HUES48 (cell line): ENCODE results near the gene TLK2.
"Not testable (repeated sequence)": the region's sequence is repeated elsewhere in the genome, so short reads cannot be mapped to it uniquely, and the experiment has no call there.

Experiments used
- H3K27ac ChIP-seq: one replicate; pipeline ENCODE4 v1.7.0; 2013; ENCODE audit warnings: low read depth, low read length, inconsistent platforms
- H3K27me3 ChIP-seq: 2 replicates; pipeline ENCODE4 v1.6.1; 2013; ENCODE audit warnings: mild to moderate bottlenecking, low read length; ENCODE audit not compliant: control insufficient read depth, insufficient read depth
- H3K36me3 ChIP-seq: 2 replicates; pipeline ENCODE4 v1.6.1; 2013; ENCODE audit warnings: low read length; ENCODE audit not compliant: control insufficient read depth, insufficient read depth
- H3K4me1 ChIP-seq: 2 replicates; pipeline ENCODE4 v1.6.1; 2013; ENCODE audit warnings: mild to moderate bottlenecking, low read length; ENCODE audit not compliant: control insufficient read depth, insufficient read depth
- H3K4me3 ChIP-seq: 2 replicates; pipeline ENCODE4 v1.5.1; 2013; ENCODE audit warnings: mild to moderate bottlenecking, low read depth, low read length
- H3K9ac ChIP-seq: 2 replicates; pipeline ENCODE4 v1.6.1; 2013; ENCODE audit warnings: mild to moderate bottlenecking, low read depth, low read length, moderate library complexity
- H3K9me3 ChIP-seq: 2 replicates; pipeline ENCODE4 v1.6.1; 2013; ENCODE audit warnings: low read length; ENCODE audit not compliant: control insufficient read depth, insufficient read depth

Gene TLK2

DNA sequence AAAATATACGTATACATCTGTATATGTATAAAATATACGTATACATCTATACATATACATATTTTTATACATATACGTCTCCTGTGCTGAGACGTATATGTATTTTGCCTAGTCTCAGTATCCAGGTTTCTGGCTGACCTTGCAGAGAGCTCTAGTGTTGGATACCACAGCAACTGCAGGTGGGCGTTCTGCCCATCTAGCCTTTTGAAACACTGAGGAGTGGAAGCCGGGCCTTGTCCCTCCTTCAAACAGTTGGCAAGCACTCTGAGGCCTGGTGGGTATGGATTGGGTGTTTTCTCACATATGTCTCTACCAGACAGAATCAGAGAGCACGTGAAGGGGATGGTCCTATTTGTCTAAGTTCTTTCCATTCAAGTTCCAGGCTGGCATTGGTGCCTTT, 109.5 kb downstream of the TLK2 start:
- Histone ChIP-seq H3K9me3 (no peaks in the 10 kb centered on the region), H3K9ac (no peak overlapping the region), H3K27me3 (no peaks in the 10 kb centered on the region), H3K4me3 (no peak overlapping the region), H3K4me1 (no peaks in the 10 kb centered on the region), H3K27ac (no peak overlapping the region), H3K36me3 (peaks cover 58% of the 10 kb centered on the region)

GRCh38 chr17:62591333-62591732, 112.7 kb downstream of the TLK2 start:
- Histone ChIP-seq H3K9me3 (no peaks in the 10 kb centered on the region), H3K36me3 (peaks cover 50% of the 10 kb centered on the region), H3K4me1 (no peaks in the 10 kb centered on the region), H3K4me3 (no peak overlapping the region), H3K27ac (no peak overlapping the region), H3K9ac (no peak overlapping the region), H3K27me3 (no peaks in the 10 kb centered on the region)

GRCh38 chr17:62591822-62592221, 113.2 kb downstream of the TLK2 start:
- not testable (repeated sequence) for H3K4me1 ChIP-seq, H3K9ac ChIP-seq, H3K4me3 ChIP-seq, H3K9me3 ChIP-seq, H3K27ac ChIP-seq, H3K27me3 ChIP-seq
- H3K36me3 ChIP-seq = peaks cover 54% of the 10 kb centered on the region

DNA sequence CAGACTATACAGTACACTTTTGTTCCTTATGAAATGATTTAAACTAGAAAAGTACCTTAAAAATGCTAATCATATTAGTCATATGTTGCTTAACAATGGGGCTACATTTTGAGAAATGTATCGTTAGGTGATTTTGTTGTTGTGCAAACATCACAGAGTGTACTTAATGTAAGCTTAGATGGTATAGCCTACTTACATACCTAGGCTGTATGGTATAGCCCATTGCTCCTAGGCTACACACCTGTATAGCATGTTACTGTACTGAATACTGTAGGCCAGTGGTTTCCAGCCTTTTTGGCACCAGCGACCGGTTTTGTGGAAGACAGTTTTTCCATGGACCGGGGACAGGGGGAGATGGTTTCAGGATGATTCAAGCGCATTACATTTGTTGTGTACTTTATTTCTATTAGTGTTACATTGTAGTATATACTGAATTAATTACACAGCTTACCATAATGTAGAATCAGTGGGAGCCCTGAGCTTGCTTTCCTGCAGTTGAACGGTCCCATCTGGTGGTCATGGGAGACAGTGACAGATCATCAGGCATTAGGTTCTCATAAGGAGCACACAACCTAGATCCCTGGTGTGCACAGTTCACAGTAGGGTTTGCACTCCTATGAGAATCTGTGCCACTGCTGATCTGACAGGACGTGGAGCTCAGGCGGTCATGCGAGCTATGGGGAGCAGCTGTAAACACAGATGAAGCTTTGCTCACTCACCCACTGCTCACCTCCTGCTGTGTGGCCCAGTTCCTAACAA, 113.9 kb downstream of the TLK2 start:
- H3K9me3 ChIP-seq = no peaks in the 10 kb centered on the region
- H3K36me3 ChIP-seq = peaks cover 56% of the 10 kb centered on the region
- no peaks in the 10 kb centered on the region for H3K27me3 ChIP-seq
- no peak overlapping the region for H3K4me3 ChIP-seq
- no peak overlapping the region for H3K27ac ChIP-seq
- no peaks in the 10 kb centered on the region for H3K4me1 ChIP-seq
- H3K9ac ChIP-seq = no peak overlapping the region

- Histone ChIP-seq H3K27me3 (no peaks in the 10 kb centered on the region), H3K4me3 (no peak overlapping the region), H3K9ac (no peak overlapping the region), H3K9me3 (no peaks in the 10 kb centered on the region), H3K27ac (no peak overlapping the region), H3K4me1 (no peaks in the 10 kb centered on the region), H3K36me3 (peaks cover 60% of the 10 kb centered on the region)
Measured at GRCh38 chr17:62595484-62595883, 116.9 kb downstream of the TLK2 start.

- Histone ChIP-seq H3K4me3 (no peak overlapping the region), H3K27me3 (no peaks in the 10 kb centered on the region), H3K4me1 (no peaks in the 10 kb centered on the region), H3K27ac (no peak overlapping the region), H3K36me3 (peaks cover 72% of the 10 kb centered on the region), H3K9ac (no peak overlapping the region), H3K9me3 (no peaks in the 10 kb centered on the region)
Measured at GRCh38 chr17:62596662-62597061, 118.0 kb downstream of the TLK2 start.

DNA sequence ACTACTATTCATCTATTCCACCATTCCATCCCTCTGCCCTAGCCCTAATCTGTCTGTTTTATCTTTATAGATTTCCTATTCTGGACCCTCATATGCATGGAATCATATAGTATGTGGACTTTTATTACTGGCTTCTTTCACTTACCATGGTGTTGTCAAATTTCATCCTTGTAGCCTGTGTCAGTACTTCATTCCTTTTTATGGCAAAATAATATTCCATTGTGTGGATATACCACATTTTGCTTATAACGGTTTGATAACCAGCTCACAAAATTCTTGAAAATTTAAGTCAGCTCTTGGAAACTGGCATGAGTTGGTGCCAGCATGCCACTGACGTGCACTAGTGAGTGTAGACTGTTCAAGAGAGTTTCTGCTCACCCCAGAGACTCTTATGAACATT, 118.5 kb downstream of the TLK2 start:
- Histone ChIP-seq H3K36me3 (peaks cover 77% of the 10 kb centered on the region), H3K9ac (no peak overlapping the region), H3K27me3 (no peaks in the 10 kb centered on the region), H3K27ac (no peak overlapping the region), H3K9me3 (no peaks in the 10 kb centered on the region), H3K4me3 (no peak overlapping the region), H3K4me1 (no peaks in the 10 kb centered on the region)

GRCh38 chr17:62597920-62598319, 119.3 kb downstream of the TLK2 start:
- Histone ChIP-seq H3K9me3 (no peaks in the 10 kb centered on the region), H3K27ac (no peak overlapping the region), H3K4me1 (no peaks in the 10 kb centered on the region), H3K36me3 (peaks cover 77% of the 10 kb centered on the region), H3K27me3 (no peaks in the 10 kb centered on the region), H3K9ac (no peak overlapping the region), H3K4me3 (no peak overlapping the region)

GRCh38 chr17:62599964-62600657, 121.5 kb downstream of the TLK2 start:
- H3K9ac ChIP-seq = no peak overlapping the region
- H3K4me3 ChIP-seq = no peak overlapping the region
- H3K9me3 ChIP-seq = no peaks in the 10 kb centered on the region
- H3K27ac ChIP-seq = no peak overlapping the region
- H3K4me1 ChIP-seq = no peaks in the 10 kb centered on the region
- peaks cover 78% of the 10 kb centered on the region for H3K36me3 ChIP-seq
- no peaks in the 10 kb centered on the region for H3K27me3 ChIP-seq

- Histone ChIP-seq H3K27me3 (no peaks in the 10 kb centered on the region), H3K4me3 (no peak overlapping the region), H3K36me3 (peaks cover 74% of the 10 kb centered on the region), H3K9ac (no peak overlapping the region), H3K4me1 (no peaks in the 10 kb centered on the region), H3K9me3 (no peaks in the 10 kb centered on the region), H3K27ac (no peak overlapping the region)
Measured at GRCh38 chr17:62600805-62601204, 122.2 kb downstream of the TLK2 start.

DNA sequence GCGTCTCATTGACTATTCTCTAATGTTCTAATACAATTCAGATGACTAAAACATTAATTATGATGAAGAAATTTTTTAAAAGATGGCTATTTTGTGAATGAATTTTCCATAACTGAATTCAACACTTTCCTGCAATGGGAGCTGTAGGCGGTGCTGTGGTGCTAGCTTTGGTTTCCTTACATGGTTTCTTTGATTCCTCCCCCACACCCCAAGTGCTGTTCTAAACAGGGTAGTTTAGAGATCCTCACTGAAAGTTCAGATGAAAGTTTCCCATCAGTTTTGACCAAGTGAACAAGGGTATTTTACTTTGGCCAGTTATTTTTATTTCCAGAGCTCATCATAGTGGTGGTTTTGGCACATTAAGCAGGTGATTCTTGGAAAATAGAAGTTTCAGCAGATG, 122.8 kb downstream of the TLK2 start:
- Histone ChIP-seq H3K9ac (no peak overlapping the region), H3K36me3 (peaks cover 77% of the 10 kb centered on the region), H3K27me3 (no peaks in the 10 kb centered on the region), H3K4me3 (no peak overlapping the region), H3K9me3 (no peaks in the 10 kb centered on the region), H3K27ac (no peak overlapping the region), H3K4me1 (no peaks in the 10 kb centered on the region)
